Stimulated activated CD8-positive, alpha-beta memory T cell treated with anti-CD3 and anti-CD28 coated beads, Interleukin-2, amount 100 ng/mL, for 1 hour (primary cell): ENCODE data around the gene FGD5.
A peak's percentile ranks its signal among the peaks of the same experiment; 100 is the strongest.

Experiments used
- DNase-seq, 2 donors: peaks; one replicate each; pipeline ENCODE4 v3.0.0-alpha.2; 2020; ENCODE audit warnings: low read depth in 2 of 2

The FGD5 gene

GRCh38 chr3:14789640-14790285 is 29.0 kb upstream of the FGD5 start:
- DNase-seq, result no peak

- peak in 1 of 2 donors; percentile 22 for DNase-seq
These were observed 27.3 kb upstream of the FGD5 start for GRCh38 chr3:14791343-14791945.

- no peak for DNase-seq
These were observed 26.1 kb upstream of the FGD5 start for GRCh38 chr3:14792691-14793121.

GRCh38 chr3:14793126-14793857 is 25.5 kb upstream of the FGD5 start:
- DNase-seq, result no peak

- no peak for DNase-seq
These were observed 24.9 kb upstream of the FGD5 start for GRCh38 chr3:14793858-14794234.

- DNase-seq, result no peak
These were observed 24.3 kb upstream of the FGD5 start for GRCh38 chr3:14794435-14794834.

GRCh38 chr3:14795996-14796395 is 22.8 kb upstream of the FGD5 start:
- DNase-seq, result no peak

- no peak for DNase-seq
These were observed 22.2 kb upstream of the FGD5 start for GRCh38 chr3:14796403-14797077.

GRCh38 chr3:14797731-14798130 is 21.0 kb upstream of the FGD5 start:
- DNase-seq, result no peak

GRCh38 chr3:14798231-14798630 is 20.5 kb upstream of the FGD5 start:
- DNase-seq, result no peak

- DNase-seq, result no peak
These were observed 19.6 kb upstream of the FGD5 start for GRCh38 chr3:14799146-14799545.

- DNase-seq, result no peak
These were observed 17.7 kb upstream of the FGD5 start for GRCh38 chr3:14801031-14801430.

- no peak for DNase-seq
These were observed 16.9 kb upstream of the FGD5 start for GRCh38 chr3:14801668-14802380.

GRCh38 chr3:14802381-14802731 is 16.4 kb upstream of the FGD5 start:
- no peak for DNase-seq

GRCh38 chr3:14803101-14803980 is 15.4 kb upstream of the FGD5 start:
- no peak for DNase-seq

GRCh38 chr3:14803981-14804834 is 14.6 kb upstream of the FGD5 start:
- DNase-seq, result no peak

GRCh38 chr3:14804835-14805780 is 13.7 kb upstream of the FGD5 start:
- DNase-seq, result no peak

GRCh38 chr3:14805961-14806537 is 12.7 kb upstream of the FGD5 start:
- DNase-seq, result no peak
